Measurements from ENCODE around the gene SERHL2. TPM values are rescaled to one million over a fixed set of nuclear protein-coding genes. Genes with fewer than 3 reads are reported as not detected.

Gene SERHL2
- polyA plus RNA-seq, 1 of the 3 experiments (the other 2 are of a cell fraction) = 3.1 TPM

DNA sequence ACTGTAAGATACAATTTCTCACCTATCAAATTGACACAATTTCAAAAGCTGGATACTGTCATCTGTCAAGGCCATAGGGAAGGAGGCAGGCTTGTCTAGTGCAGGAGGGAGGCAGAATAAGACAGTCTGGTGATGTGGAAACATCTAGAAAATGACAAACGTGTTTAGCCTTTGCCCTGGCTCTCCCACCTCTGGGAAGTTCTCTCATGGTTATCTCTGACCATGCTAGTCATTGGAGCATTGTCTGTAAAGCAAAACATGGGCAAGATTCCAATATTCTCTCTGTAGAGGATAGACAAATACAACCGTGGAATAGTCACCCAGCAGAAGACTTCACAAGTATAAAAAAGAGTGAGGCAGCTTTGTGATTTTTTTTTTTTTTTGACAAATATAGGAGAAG is 9.1 kb upstream of the SERHL2 start:
- POLR2A ChIA-PET = no interaction called here
- Histone ChIP-seq H2AFZ (ENCODE audit: low read depth) (no peak overlapping the region), H3K27me3 (ENCODE audit: insufficient read depth) (no peaks in the 10 kb centered on the region), H3K79me2 (ENCODE audit: insufficient read depth) (no peaks in the 10 kb centered on the region), H3K9ac (no peak overlapping the region), H4K20me1 (ENCODE audit: insufficient read depth) (no peaks in the 10 kb centered on the region), H3K4me1 (ENCODE audit: control insufficient read depth in 1 of 2, insufficient read depth in 2 of 2, low read depth in 1 of 2, low read length in 1 of 2) (no peaks in the 10 kb centered on the region; a peak in 1 of 4 replicates), H3K9me3 (no peaks in the 10 kb centered on the region), H3K9me2 (no peaks in the 10 kb centered on the region), H3K4me3 (ENCODE audit: low read depth in 2 of 2, low read length in 1 of 2) (no peak overlapping the region), H3K4me2 (no peak overlapping the region), H3K36me3 (replicated peaks in 1 of 2; ENCODE audit: control insufficient read depth in 1 of 2, insufficient read depth in 2 of 2, low read length in 1 of 2) (no peaks in the 10 kb centered on the region), H3F3A (replicated peaks; ENCODE audit: insufficient read depth) (no peaks in the 10 kb centered on the region), H3K27ac (ENCODE audit: low read depth in 2 of 2, low read length in 1 of 2) (no peak overlapping the region)
- CTCF ChIA-PET = interaction anchor here (1.1 kb wide), 1 partner anchor 11 kb away, joined by 3 read pairs; no protein-coding TSS in a partner anchor
- no peak for DNase-seq
- WGBS (ENCODE audit: low lambda C conversion rate) = 29% methylated on average over 2 of the region's 2 CpGs
- no peak for TF ChIP-seq REST (IDR thresholded peaks at IDR 0.05; ENCODE audit: low read depth, low read length)
- no peak for TF ChIP-seq SMC3 (IDR thresholded peaks at IDR 0.05; ENCODE audit: low read depth, low read length)
- TF ChIP-seq USF2 (IDR thresholded peaks at IDR 0.05; ENCODE audit: borderline replicate concordance, low read depth, low read length) = no peak
- no peak for TF ChIP-seq MEF2A (IDR thresholded peaks at IDR 0.05; ENCODE audit: borderline replicate concordance, low read depth)
- no peak for TF ChIP-seq NFIC (IDR thresholded peaks at IDR 0.05; ENCODE audit: borderline replicate concordance)
- TF ChIP-seq RCOR1 (IDR thresholded peaks at IDR 0.05; ENCODE audit: low read length) = no peak
- TF ChIP-seq, protein P1, sequence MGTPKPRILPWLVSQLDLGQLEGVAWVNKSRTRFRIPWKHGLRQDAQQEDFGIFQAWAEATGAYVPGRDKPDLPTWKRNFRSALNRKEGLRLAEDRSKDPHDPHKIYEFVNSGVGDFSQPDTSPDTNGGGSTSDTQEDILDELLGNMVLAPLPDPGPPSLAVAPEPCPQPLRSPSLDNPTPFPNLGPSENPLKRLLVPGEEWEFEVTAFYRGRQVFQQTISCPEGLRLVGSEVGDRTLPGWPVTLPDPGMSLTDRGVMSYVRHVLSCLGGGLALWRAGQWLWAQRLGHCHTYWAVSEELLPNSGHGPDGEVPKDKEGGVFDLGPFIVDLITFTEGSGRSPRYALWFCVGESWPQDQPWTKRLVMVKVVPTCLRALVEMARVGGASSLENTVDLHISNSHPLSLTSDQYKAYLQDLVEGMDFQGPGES (IDR thresholded peaks at IDR 0.05; ENCODE audit: low read depth, low read length) = no peak
- TF ChIP-seq GABPA (IDR thresholded peaks at IDR 0.05; ENCODE audit: low read depth) = no peak
- TF ChIP-seq RAD21 (IDR thresholded peaks at IDR 0.05; ENCODE audit: low read length) = no peak
- no peak for TF ChIP-seq JUND (IDR thresholded peaks at IDR 0.05)
- TF ChIP-seq ELF1 (IDR thresholded peaks at IDR 0.05) = no peak
- no peak for TF ChIP-seq MXI1 (IDR thresholded peaks at IDR 0.05; ENCODE audit: low read depth, low read length)
- no peak for TF ChIP-seq FOXM1 (IDR thresholded peaks at IDR 0.05; ENCODE audit: low read depth)
- TF ChIP-seq FOXJ3 (CRISPR knock-in tag; IDR thresholded peaks at IDR 0.05) = no peak
- no peak for TF ChIP-seq NRF1 (IDR thresholded peaks at IDR 0.05; ENCODE audit: low read depth, low read length)
- TF ChIP-seq SIN3A (IDR thresholded peaks at IDR 0.05; ENCODE audit: borderline replicate concordance, low read depth, low read length) = no peak
- no peak for TF ChIP-seq CTCF (IDR thresholded peaks at IDR 0.05)
